Measurements from ENCODE around the gene RIC1. TPM values are rescaled to one million over a fixed set of nuclear protein-coding genes. Genes with fewer than 3 reads are reported as not detected.
A peak's percentile ranks its signal among the peaks of the same experiment; 100 is the strongest.

The RIC1 gene
- total and polyA plus RNA-seq, 2 of the 4 experiments (the other 2 are of a cell fraction), result 28.8 to 76.9 TPM

GRCh38 chr9:5690278-5690677, 61.4 kb downstream of the RIC1 start:
- Histone ChIP-seq H3K79me1 (ENCODE audit: low read depth in 1 of 2, low read length in 2 of 2) (peaks cover 4 to 22% of the 10 kb centered on the region in 2 experiments; a peak in 3 of 4 replicates), H3K14ac (replicated peaks; ENCODE audit: low read depth, low read length) (no peak overlapping the region), H2AK9ac (replicated peaks; ENCODE audit: low read depth, low read length, poor library complexity) (no peak overlapping the region), H2BK5ac (ENCODE audit: low read depth, low read length, poor library complexity, severe bottlenecking) (peak overlapping the region; percentile 11), H3K9me1 (ENCODE audit: insufficient read depth, low read length) (peaks cover 3% of the 10 kb centered on the region; the same call in 1 of the 2 replicates), H2AFZ (replicated peaks; ENCODE audit: low read length, poor library complexity) (no peak overlapping the region), H3K27me3 (ENCODE audit: control insufficient read depth, insufficient read depth, low read length) (no peaks in the 10 kb centered on the region), H3K4me1 (ENCODE audit: control insufficient read depth, insufficient read depth, low read length) (peaks cover 11% of the 10 kb centered on the region), H3K23ac (ENCODE audit: low read depth, low read length) (no peak overlapping the region), H2BK15ac (ENCODE audit: low read depth, low read length) (no peak overlapping the region), H3K27ac (ENCODE audit: insufficient read depth, low read length) (no peak overlapping the region), H4K8ac (ENCODE audit: low read depth in 2 of 2, low read length in 2 of 2) (no peak overlapping the region), H4K20me1 (ENCODE audit: insufficient read depth, low read length) (peaks cover 12% of the 10 kb centered on the region; the same call in 1 of the 2 replicates), H3K18ac (ENCODE audit: low read depth, low read length) (no peak overlapping the region), H3K36me3 (ENCODE audit: control insufficient read depth, insufficient read depth, low read length) (no peaks in the 10 kb centered on the region), H3K4me2 (ENCODE audit: low read depth, low read length) (no peak overlapping the region), H3K9ac (ENCODE audit: low read depth, low read length) (no peak overlapping the region), H2BK120ac (ENCODE audit: low read depth, low read length) (no peak overlapping the region), H2BK20ac (ENCODE audit: low read depth, low read length) (no peak overlapping the region), H4K5ac (ENCODE audit: low read depth, low read length) (no peak overlapping the region), H3K4me3 (ENCODE audit: insufficient read depth, low read depth, low read length) (no peak overlapping the region), H4K91ac (ENCODE audit: insufficient read depth, low read depth, low read length) (no peak overlapping the region), H3K4ac (ENCODE audit: low read depth, low read length) (no peak overlapping the region), H3K9me3 (ENCODE audit: control insufficient read depth, insufficient read depth, low read length) (no peaks in the 10 kb centered on the region), H3K56ac (ENCODE audit: extremely low read depth, insufficient read depth, low read length) (no peak overlapping the region), H2AK5ac (ENCODE audit: low read depth, low read length) (no peak overlapping the region)
- no CpG with 5 or more reads among the region's 1 CpG for WGBS, 2 experiments (ENCODE audit: extremely low coverage in 2 of 2, insufficient read length in 1 of 2)
- ATAC-seq (ENCODE audit: low read depth) (no peak), DNase-seq (no peak)
- in situ Hi-C loops (cut with MboI; ENCODE audit: low sequenced_read_pairs) (no loop called here), dilution Hi-C loops (cut with HindIII; ENCODE audit: low sequenced_read_pairs, unreplicated experiment) (no loop called here), intact Hi-C loops (cut with micrococcal nuclease) (loop anchor here (10.0 kb wide), 1 partner anchor 45 kb away; no protein-coding TSS in a partner anchor)
- BruUV-seq (replicated peaks), result no TSS peak
- no peak for TF ChIP-seq RFX5 (IDR thresholded peaks at IDR 0.05; ENCODE audit: low read depth, low read length)
- no peak for TF ChIP-seq SMC3 (IDR thresholded peaks at IDR 0.05; ENCODE audit: low read depth, low read length)
- no peak for TF ChIP-seq RCOR1 (IDR thresholded peaks at IDR 0.05; ENCODE audit: insufficient replicate concordance, low read length)
- TF ChIP-seq MAFK (IDR thresholded peaks at IDR 0.05; ENCODE audit: low read depth, low read length), result no peak
- no peak for TF ChIP-seq FOS (IDR thresholded peaks at IDR 0.05; ENCODE audit: low read depth, low read length)
- TF ChIP-seq POLR2A (IDR thresholded peaks at IDR 0.05; ENCODE audit: low read depth, low read length), result no peak
- no peak for TF ChIP-seq CHD1 (IDR thresholded peaks at IDR 0.05; ENCODE audit: low read depth, low read length)
- ChIA-PET POLR2A (ENCODE audit: unreplicated experiment) (no interaction called here), CTCF (no interaction called here)
